Spleen (tissue), 7 donors: ENCODE results near the gene MAPT.

Experiments
- POLR2A ChIP-seq, 3 donors: fragments of 450-650 bp; IDR thresholded peaks; one replicate each; pipeline ENCODE4 v1.5.1; 2017; ENCODE audit warnings: antibody characterized with exemption in 3 of 3, mild to moderate bottlenecking in 1 of 3
- POLR2AphosphoS5 ChIP-seq, 3 donors: sonication (generic); formaldehyde crosslinking; IDR thresholded peaks; one replicate each; pipeline ENCODE4 v1.5.1; 2017; ENCODE audit warnings: antibody characterized with exemption in 3 of 3
- TF ChIP-seq, protein P1 (sequence below), 11 experiments: fragments of 200-600 bp in 7 of 11; fragments of 450-650 bp in 4 of 11; sonication (generic) in 4 of 11; IDR thresholded peaks in 8 of 11; conservative IDR thresholded peaks in 3 of 11; 1 replicate in 7 of 11; 2 replicates in 4 of 11; pipeline versions ENCODE4 v1.4.0 to v1.8.0; 2016 to 2021; ENCODE audit warnings: antibody characterized with exemption in 11 of 11, inconsistent platforms in 4 of 11, mild to moderate bottlenecking in 1 of 11
- donor health status: DM: no; HTN: no; CAD: no; lungs with moderate emphysema.
- donor health status: DM: no; HTN: no; CAD: no.
- donor health status: DM: no; HTN: no; CAD: no.

GRCh38 chr17:45927247-45927646, 32.9 kb downstream of the MAPT start:
- TF ChIP-seq, protein P1, sequence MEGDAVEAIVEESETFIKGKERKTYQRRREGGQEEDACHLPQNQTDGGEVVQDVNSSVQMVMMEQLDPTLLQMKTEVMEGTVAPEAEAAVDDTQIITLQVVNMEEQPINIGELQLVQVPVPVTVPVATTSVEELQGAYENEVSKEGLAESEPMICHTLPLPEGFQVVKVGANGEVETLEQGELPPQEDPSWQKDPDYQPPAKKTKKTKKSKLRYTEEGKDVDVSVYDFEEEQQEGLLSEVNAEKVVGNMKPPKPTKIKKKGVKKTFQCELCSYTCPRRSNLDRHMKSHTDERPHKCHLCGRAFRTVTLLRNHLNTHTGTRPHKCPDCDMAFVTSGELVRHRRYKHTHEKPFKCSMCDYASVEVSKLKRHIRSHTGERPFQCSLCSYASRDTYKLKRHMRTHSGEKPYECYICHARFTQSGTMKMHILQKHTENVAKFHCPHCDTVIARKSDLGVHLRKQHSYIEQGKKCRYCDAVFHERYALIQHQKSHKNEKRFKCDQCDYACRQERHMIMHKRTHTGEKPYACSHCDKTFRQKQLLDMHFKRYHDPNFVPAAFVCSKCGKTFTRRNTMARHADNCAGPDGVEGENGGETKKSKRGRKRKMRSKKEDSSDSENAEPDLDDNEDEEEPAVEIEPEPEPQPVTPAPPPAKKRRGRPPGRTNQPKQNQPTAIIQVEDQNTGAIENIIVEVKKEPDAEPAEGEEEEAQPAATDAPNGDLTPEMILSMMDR (IDR thresholded peaks at IDR 0.05 in 8 of 11, conservative IDR thresholded peaks at IDR 0.05 in 3 of 11): no peak
- no peak for TF ChIP-seq POLR2A (IDR thresholded peaks at IDR 0.05)
- TF ChIP-seq POLR2AphosphoS5 (IDR thresholded peaks at IDR 0.05): no peak
